Measurements from ENCODE around the gene TDRD12.

Gene TDRD12

GRCh38 chr19:32789429-32789828 lies 69.9 kb downstream of the TDRD12 start:
- H3K9me3 ChIP-seq = no peaks in the 10 kb centered on the region
- no peak for TF ChIP-seq CTCF (IDR thresholded peaks at IDR 0.05)
- no peak overlapping the region for H3K27ac ChIP-seq
- H3K27me3 ChIP-seq = no peaks in the 10 kb centered on the region
- no peaks in the 10 kb centered on the region for H3K36me3 ChIP-seq
- no peaks in the 10 kb centered on the region for H3K4me1 ChIP-seq (ENCODE audit: control insufficient read depth in 1 of 2, insufficient read depth in 1 of 2, low read depth in 1 of 2, low read length in 1 of 2)
- H3K4me3 ChIP-seq (ENCODE audit: low read depth in 1 of 2, low read length in 1 of 2) = no peak overlapping the region

- Histone ChIP-seq H3K4me1 (ENCODE audit: control insufficient read depth in 1 of 2, insufficient read depth in 1 of 2, low read depth in 1 of 2, low read length in 1 of 2) (no peaks in the 10 kb centered on the region), H3K4me3 (ENCODE audit: low read depth in 1 of 2, low read length in 1 of 2) (no peak overlapping the region), H3K27ac (no peak overlapping the region), H3K27me3 (peaks cover 11% of the 10 kb centered on the region), H3K9me3 (no peaks in the 10 kb centered on the region), H3K36me3 (no peaks in the 10 kb centered on the region)
- no peak for TF ChIP-seq CTCF (IDR thresholded peaks at IDR 0.05)
Observed at GRCh38 chr19:32798201-32798600, 78.6 kb downstream of the TDRD12 start.

- no peaks in the 10 kb centered on the region for H3K9me3 ChIP-seq
- no peak for TF ChIP-seq CTCF (IDR thresholded peaks at IDR 0.05)
Observed at GRCh38 chr19:32800191-32800590, 80.6 kb downstream of the TDRD12 start.

GRCh38 chr19:32800754-32801153 lies 81.2 kb downstream of the TDRD12 start:
- Histone ChIP-seq H3K36me3 (no peaks in the 10 kb centered on the region), H3K27me3 (peaks cover 11% of the 10 kb centered on the region), H3K4me1 (ENCODE audit: control insufficient read depth in 1 of 2, insufficient read depth in 1 of 2, low read depth in 1 of 2, low read length in 1 of 2) (no peaks in the 10 kb centered on the region), H3K4me3 (ENCODE audit: low read depth in 1 of 2, low read length in 1 of 2) (no peak overlapping the region), H3K27ac (no peak overlapping the region), H3K9me3 (no peaks in the 10 kb centered on the region)
- TF ChIP-seq CTCF (IDR thresholded peaks at IDR 0.05) = no peak

More at GRCh38 chr19:32800191-32800590, 80.6 kb downstream of the TDRD12 start:
- Histone ChIP-seq H3K27me3 (peaks cover 11% of the 10 kb centered on the region), H3K4me1 (ENCODE audit: control insufficient read depth in 1 of 2, insufficient read depth in 1 of 2, low read depth in 1 of 2, low read length in 1 of 2) (no peaks in the 10 kb centered on the region), H3K36me3 (no peaks in the 10 kb centered on the region), H3K27ac (no peak overlapping the region), H3K4me3 (ENCODE audit: low read depth in 1 of 2, low read length in 1 of 2) (no peak overlapping the region)

GRCh38 chr19:32802840-32803239 lies 83.3 kb downstream of the TDRD12 start:
- Histone ChIP-seq H3K36me3 (no peaks in the 10 kb centered on the region), H3K27ac (no peak overlapping the region), H3K9me3 (no peaks in the 10 kb centered on the region), H3K4me1 (ENCODE audit: control insufficient read depth in 1 of 2, insufficient read depth in 1 of 2, low read depth in 1 of 2, low read length in 1 of 2) (no peaks in the 10 kb centered on the region), H3K4me3 (ENCODE audit: low read depth in 1 of 2, low read length in 1 of 2) (no peak overlapping the region), H3K27me3 (peaks cover 11% of the 10 kb centered on the region)
- TF ChIP-seq CTCF (IDR thresholded peaks at IDR 0.05) = no peak

GRCh38 chr19:32808236-32808635 lies 88.7 kb downstream of the TDRD12 start:
- no peaks in the 10 kb centered on the region for H3K9me3 ChIP-seq
- peaks cover 19% of the 10 kb centered on the region for H3K27me3 ChIP-seq
- H3K36me3 ChIP-seq = no peaks in the 10 kb centered on the region
- H3K4me1 ChIP-seq (ENCODE audit: control insufficient read depth in 1 of 2, insufficient read depth in 1 of 2, low read depth in 1 of 2, low read length in 1 of 2) = no peaks in the 10 kb centered on the region
- no peak overlapping the region for H3K27ac ChIP-seq
- TF ChIP-seq CTCF (IDR thresholded peaks at IDR 0.05) = no peak
- H3K4me3 ChIP-seq (ENCODE audit: low read depth in 1 of 2, low read length in 1 of 2) = no peak overlapping the region
